ENCODE results near the gene PDLIM3. TPM values are rescaled to one million over a fixed set of nuclear protein-coding genes. Genes with fewer than 3 reads are reported as not detected.

Gene PDLIM3
- total and polyA plus RNA-seq, 2 experiments from 2014 or later: 8.5 to 18.0 TPM

DNA sequence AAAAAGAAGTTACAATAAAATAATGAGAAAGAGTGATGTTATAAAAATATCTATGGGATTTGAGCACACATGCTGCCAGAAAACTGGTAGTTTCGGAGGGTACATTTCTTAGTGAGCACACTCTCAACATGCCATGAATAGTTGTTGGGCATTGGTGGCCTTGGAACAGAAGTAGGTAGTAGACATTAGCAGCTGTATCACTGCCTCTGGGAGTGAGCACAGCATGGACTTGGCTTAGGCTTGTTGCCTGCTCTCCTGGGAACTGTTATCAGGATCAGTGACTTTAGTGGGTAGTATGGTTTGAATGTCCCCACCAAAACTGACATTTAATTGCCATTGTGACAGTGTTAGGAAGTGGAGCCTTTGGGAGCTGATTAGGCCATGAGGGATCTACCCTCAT is 13.3 kb upstream of the PDLIM3 start:
- H3K27ac Mint-ChIP-seq: no peak overlapping the region
- no peak for DNase-seq (ENCODE audit: low spot score)
- no peak overlapping the region for H2AFZ ChIP-seq
- no peaks in the 10 kb centered on the region for H3F3A ChIP-seq (replicated peaks; ENCODE audit: low read depth)
- no peaks in the 10 kb centered on the region for H4K20me1 ChIP-seq (replicated peaks; ENCODE audit: insufficient read depth)
- no peaks in the 10 kb centered on the region for H3K27me3 ChIP-seq (ENCODE audit: insufficient read depth)
- no peaks in the 10 kb centered on the region for H3K36me3 ChIP-seq (ENCODE audit: insufficient read depth)
- no peaks in the 10 kb centered on the region for H3K4me1 ChIP-seq (ENCODE audit: insufficient read depth)
- H3K36me3 Mint-ChIP-seq (ENCODE audit: low read depth): no peaks in the 10 kb centered on the region
- no peaks in the 10 kb centered on the region for H3K27me3 Mint-ChIP-seq (ENCODE audit: insufficient read depth, low read depth, poor library complexity)
- no peak for ATAC-seq
- H3K4me3 ChIP-seq: no peak overlapping the region
- TF ChIP-seq ZNF114 (CRISPR knock-in tag; IDR thresholded peaks at IDR 0.05): no peak
- no peak overlapping the region for H3K27ac ChIP-seq (ENCODE audit: low read depth)
- H3K4me2 ChIP-seq: no peak overlapping the region
- no peaks in the 10 kb centered on the region; the same call in 2 of the 3 replicates for H3K4me1 Mint-ChIP-seq
- no peaks in the 10 kb centered on the region for H3K79me2 ChIP-seq (replicated peaks; ENCODE audit: insufficient read depth)
- H3K9me3 Mint-ChIP-seq: no peaks in the 10 kb centered on the region; the same call in 2 of the 3 replicates
- peaks cover 22% of the 10 kb centered on the region for H3K9me2 ChIP-seq (ENCODE audit: insufficient read depth)
- no peak overlapping the region for H3K4me3 Mint-ChIP-seq

DNA sequence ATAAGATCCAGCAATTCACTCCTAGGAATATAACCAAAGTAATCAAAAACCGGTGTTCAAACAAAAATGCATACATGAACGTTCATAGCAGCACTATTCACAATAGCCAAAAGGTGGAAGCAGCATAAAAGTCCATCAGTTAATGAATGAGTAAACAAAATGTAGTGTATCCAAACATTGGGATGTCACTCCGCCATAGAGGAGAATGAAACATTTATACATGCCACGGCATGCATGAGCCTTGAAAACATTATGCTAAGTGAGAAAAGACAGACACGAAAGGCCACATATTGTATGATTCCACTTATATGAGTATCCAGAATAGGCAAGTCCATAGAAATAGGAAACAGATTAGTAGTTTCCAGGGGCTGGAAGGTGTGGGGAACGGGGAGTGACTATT is 11.0 kb upstream of the PDLIM3 start:
- Histone ChIP-seq H3K27ac (ENCODE audit: low read depth) (no peak overlapping the region), H3K4me3 (no peak overlapping the region), H3F3A (replicated peaks; ENCODE audit: low read depth) (no peaks in the 10 kb centered on the region), H3K27me3 (ENCODE audit: insufficient read depth) (no peaks in the 10 kb centered on the region), H3K36me3 (ENCODE audit: insufficient read depth) (no peaks in the 10 kb centered on the region), H3K9me2 (ENCODE audit: insufficient read depth) (peaks cover 22% of the 10 kb centered on the region), H3K4me2 (no peak overlapping the region), H4K20me1 (replicated peaks; ENCODE audit: insufficient read depth) (no peaks in the 10 kb centered on the region), H2AFZ (no peak overlapping the region), H3K79me2 (replicated peaks; ENCODE audit: insufficient read depth) (no peaks in the 10 kb centered on the region), H3K4me1 (ENCODE audit: insufficient read depth) (no peaks in the 10 kb centered on the region)
- H3K36me3 Mint-ChIP-seq (ENCODE audit: low read depth): no peaks in the 10 kb centered on the region
- ATAC-seq: no peak
- H3K4me3 Mint-ChIP-seq: no peak overlapping the region
- H3K4me1 Mint-ChIP-seq: peaks cover 2% of the 10 kb centered on the region; the same call in 2 of the 3 replicates
- DNase-seq (ENCODE audit: low spot score): no peak
- H3K9me3 Mint-ChIP-seq: no peaks in the 10 kb centered on the region; the same call in 2 of the 3 replicates
- H3K27me3 Mint-ChIP-seq (ENCODE audit: insufficient read depth, low read depth, poor library complexity): no peaks in the 10 kb centered on the region
- H3K27ac Mint-ChIP-seq: no peak overlapping the region
- TF ChIP-seq POLR2AphosphoS5 (IDR thresholded peaks at IDR 0.05; ENCODE audit: low read depth) (no peak), ZNF331 (CRISPR knock-in tag; IDR thresholded peaks at IDR 0.05; ENCODE audit: low read depth) (no peak), STAT1 (IDR thresholded peaks at IDR 0.05; ENCODE audit: unreplicated experiment) (no peak), EZH2 (IDR thresholded peaks at IDR 0.05; ENCODE audit: low read depth, unreplicated experiment) (no peak), CREB1 (CRISPR knock-in tag; IDR thresholded peaks at IDR 0.05; ENCODE audit: low read depth) (no peak), JUNB (IDR thresholded peaks at IDR 0.05; ENCODE audit: unreplicated experiment) (no peak), EZH2phosphoT487 (IDR thresholded peaks at IDR 0.05; ENCODE audit: unreplicated experiment) (no peak), ZNF114 (CRISPR knock-in tag; IDR thresholded peaks at IDR 0.05) (no peak), NANOG (IDR thresholded peaks at IDR 0.05; ENCODE audit: borderline replicate concordance) (no peak)
- TF ChIP-seq, protein P1, sequence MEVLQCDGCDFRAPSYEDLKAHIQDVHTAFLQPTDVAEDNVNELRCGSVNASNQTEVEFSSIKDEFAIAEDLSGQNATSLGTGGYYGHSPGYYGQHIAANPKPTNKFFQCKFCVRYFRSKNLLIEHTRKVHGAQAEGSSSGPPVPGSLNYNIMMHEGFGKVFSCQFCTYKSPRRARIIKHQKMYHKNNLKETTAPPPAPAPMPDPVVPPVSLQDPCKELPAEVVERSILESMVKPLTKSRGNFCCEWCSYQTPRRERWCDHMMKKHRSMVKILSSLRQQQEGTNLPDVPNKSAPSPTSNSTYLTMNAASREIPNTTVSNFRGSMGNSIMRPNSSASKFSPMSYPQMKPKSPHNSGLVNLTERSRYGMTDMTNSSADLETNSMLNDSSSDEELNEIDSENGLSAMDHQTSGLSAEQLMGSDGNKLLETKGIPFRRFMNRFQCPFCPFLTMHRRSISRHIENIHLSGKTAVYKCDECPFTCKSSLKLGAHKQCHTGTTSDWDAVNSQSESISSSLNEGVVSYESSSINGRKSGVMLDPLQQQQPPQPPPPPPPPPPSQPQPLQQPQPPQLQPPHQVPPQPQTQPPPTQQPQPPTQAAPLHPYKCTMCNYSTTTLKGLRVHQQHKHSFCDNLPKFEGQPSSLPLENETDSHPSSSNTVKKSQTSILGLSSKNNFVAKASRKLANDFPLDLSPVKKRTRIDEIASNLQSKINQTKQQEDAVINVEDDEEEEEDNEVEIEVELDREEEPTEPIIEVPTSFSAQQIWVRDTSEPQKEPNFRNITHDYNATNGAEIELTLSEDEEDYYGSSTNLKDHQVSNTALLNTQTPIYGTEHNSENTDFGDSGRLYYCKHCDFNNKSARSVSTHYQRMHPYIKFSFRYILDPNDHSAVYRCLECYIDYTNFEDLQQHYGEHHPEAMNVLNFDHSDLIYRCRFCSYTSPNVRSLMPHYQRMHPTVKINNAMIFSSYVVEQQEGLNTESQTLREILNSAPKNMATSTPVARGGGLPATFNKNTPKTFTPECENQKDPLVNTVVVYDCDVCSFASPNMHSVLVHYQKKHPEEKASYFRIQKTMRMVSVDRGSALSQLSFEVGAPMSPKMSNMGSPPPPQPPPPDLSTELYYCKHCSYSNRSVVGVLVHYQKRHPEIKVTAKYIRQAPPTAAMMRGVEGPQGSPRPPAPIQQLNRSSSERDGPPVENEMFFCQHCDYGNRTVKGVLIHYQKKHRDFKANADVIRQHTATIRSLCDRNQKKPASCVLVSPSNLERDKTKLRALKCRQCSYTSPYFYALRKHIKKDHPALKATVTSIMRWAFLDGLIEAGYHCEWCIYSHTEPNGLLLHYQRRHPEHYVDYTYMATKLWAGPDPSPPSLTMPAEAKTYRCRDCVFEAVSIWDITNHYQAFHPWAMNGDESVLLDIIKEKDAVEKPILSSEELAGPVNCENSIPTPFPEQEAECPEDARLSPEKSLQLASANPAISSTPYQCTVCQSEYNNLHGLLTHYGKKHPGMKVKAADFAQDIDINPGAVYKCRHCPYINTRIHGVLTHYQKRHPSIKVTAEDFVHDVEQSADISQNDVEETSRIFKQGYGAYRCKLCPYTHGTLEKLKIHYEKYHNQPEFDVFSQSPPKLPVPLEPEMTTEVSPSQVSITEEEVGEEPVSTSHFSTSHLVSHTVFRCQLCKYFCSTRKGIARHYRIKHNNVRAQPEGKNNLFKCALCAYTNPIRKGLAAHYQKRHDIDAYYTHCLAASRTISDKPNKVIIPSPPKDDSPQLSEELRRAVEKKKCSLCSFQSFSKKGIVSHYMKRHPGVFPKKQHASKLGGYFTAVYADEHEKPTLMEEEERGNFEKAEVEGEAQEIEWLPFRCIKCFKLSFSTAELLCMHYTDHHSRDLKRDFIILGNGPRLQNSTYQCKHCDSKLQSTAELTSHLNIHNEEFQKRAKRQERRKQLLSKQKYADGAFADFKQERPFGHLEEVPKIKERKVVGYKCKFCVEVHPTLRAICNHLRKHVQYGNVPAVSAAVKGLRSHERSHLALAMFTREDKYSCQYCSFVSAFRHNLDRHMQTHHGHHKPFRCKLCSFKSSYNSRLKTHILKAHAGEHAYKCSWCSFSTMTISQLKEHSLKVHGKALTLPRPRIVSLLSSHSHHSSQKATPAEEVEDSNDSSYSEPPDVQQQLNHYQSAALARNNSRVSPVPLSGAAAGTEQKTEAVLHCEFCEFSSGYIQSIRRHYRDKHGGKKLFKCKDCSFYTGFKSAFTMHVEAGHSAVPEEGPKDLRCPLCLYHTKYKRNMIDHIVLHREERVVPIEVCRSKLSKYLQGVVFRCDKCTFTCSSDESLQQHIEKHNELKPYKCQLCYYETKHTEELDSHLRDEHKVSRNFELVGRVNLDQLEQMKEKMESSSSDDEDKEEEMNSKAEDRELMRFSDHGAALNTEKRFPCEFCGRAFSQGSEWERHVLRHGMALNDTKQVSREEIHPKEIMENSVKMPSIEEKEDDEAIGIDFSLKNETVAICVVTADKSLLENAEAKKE (CRISPR knock-in tag; IDR thresholded peaks at IDR 0.05): no peak
- TF ChIP-seq, protein P2, sequence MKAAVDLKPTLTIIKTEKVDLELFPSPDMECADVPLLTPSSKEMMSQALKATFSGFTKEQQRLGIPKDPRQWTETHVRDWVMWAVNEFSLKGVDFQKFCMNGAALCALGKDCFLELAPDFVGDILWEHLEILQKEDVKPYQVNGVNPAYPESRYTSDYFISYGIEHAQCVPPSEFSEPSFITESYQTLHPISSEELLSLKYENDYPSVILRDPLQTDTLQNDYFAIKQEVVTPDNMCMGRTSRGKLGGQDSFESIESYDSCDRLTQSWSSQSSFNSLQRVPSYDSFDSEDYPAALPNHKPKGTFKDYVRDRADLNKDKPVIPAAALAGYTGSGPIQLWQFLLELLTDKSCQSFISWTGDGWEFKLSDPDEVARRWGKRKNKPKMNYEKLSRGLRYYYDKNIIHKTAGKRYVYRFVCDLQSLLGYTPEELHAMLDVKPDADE (IDR thresholded peaks at IDR 0.05): no peak
- TF ChIP-seq, protein P3, sequence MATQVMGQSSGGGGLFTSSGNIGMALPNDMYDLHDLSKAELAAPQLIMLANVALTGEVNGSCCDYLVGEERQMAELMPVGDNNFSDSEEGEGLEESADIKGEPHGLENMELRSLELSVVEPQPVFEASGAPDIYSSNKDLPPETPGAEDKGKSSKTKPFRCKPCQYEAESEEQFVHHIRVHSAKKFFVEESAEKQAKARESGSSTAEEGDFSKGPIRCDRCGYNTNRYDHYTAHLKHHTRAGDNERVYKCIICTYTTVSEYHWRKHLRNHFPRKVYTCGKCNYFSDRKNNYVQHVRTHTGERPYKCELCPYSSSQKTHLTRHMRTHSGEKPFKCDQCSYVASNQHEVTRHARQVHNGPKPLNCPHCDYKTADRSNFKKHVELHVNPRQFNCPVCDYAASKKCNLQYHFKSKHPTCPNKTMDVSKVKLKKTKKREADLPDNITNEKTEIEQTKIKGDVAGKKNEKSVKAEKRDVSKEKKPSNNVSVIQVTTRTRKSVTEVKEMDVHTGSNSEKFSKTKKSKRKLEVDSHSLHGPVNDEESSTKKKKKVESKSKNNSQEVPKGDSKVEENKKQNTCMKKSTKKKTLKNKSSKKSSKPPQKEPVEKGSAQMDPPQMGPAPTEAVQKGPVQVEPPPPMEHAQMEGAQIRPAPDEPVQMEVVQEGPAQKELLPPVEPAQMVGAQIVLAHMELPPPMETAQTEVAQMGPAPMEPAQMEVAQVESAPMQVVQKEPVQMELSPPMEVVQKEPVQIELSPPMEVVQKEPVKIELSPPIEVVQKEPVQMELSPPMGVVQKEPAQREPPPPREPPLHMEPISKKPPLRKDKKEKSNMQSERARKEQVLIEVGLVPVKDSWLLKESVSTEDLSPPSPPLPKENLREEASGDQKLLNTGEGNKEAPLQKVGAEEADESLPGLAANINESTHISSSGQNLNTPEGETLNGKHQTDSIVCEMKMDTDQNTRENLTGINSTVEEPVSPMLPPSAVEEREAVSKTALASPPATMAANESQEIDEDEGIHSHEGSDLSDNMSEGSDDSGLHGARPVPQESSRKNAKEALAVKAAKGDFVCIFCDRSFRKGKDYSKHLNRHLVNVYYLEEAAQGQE (IDR thresholded peaks at IDR 0.05; ENCODE audit: unreplicated experiment): no peak

Measured in GM23338 (cell line).